Peyer's patch (tissue), 4 donors: Measurements from ENCODE around the gene ECHDC3. TPM values are rescaled to one million over a fixed set of nuclear protein-coding genes. Genes with fewer than 3 reads are reported as not detected.
"Not testable (repeated sequence)": the region's sequence is repeated elsewhere in the genome, so short reads cannot be mapped to it uniquely, and the experiment has no call there.

Experiments used
- DNase-seq, 3 donors: peaks; one replicate each; pipeline ENCODE4 v3.0.0-alpha.2; 2017 to 2019
- H3K27ac ChIP-seq, 4 donors: fragments of 200-600 bp; sonication (generic); one replicate each; pipeline ENCODE4 v1.5.1; 2016 to 2019
- H3K27me3 ChIP-seq, 2 donors: fragments of 200-600 bp; sonication (generic); one replicate each; pipeline ENCODE4 v1.5.1; 2019
- H3K36me3 ChIP-seq, 3 donors: fragments of 200-600 bp; sonication (generic); one replicate each; pipeline ENCODE4 v1.5.1; 2016 to 2019
- H3K4me1 ChIP-seq, 4 donors: fragments of 200-600 bp; sonication (generic); one replicate each; pipeline ENCODE4 v1.5.1; 2016 to 2019
- H3K4me3 ChIP-seq, 4 donors: fragments of 200-600 bp; sonication (generic); 1 replicate in 3 of 4; 2 replicates in 1 of 4; pipeline ENCODE4 v1.5.1; 2016 to 2019; ENCODE audit warnings: mild to moderate bottlenecking in 1 of 4
- H3K9me3 ChIP-seq, 4 donors: fragments of 200-600 bp; sonication (generic); one replicate each; pipeline ENCODE4 v1.5.1; 2016 to 2019; ENCODE audit warnings: mild to moderate bottlenecking in 1 of 4
- POLR2A ChIP-seq, 2 donors: fragments of 450-650 bp; IDR thresholded peaks; one replicate each; pipeline ENCODE4 v1.5.1; 2017; ENCODE audit warnings: antibody characterized with exemption in 2 of 2, mild to moderate bottlenecking in 2 of 2, moderate library complexity in 2 of 2
- total RNA-seq, 4 donors: library from RNA; depleted of rRNA; stranded (reverse); fragments of >200 nt; gene quantifications; one replicate each; pipeline ENCODE4 v1.1.0, GENCODE V29; 2016
- TF ChIP-seq, protein P1 (sequence below), 6 experiments: fragments of 450-650 bp in 4 of 6; fragments of 200-600 bp in 2 of 6; sonication (generic) in 1 of 6; IDR thresholded peaks; one replicate each; pipeline ENCODE4 v1.5.1; 2017 to 2019; ENCODE audit warnings: antibody characterized with exemption in 6 of 6, mild to moderate bottlenecking in 3 of 6, moderate library complexity in 1 of 6

The ECHDC3 gene
- total RNA-seq, 4 donors from 2014 or later: 2.0 to 16.5 (median 6.1) TPM

DNA sequence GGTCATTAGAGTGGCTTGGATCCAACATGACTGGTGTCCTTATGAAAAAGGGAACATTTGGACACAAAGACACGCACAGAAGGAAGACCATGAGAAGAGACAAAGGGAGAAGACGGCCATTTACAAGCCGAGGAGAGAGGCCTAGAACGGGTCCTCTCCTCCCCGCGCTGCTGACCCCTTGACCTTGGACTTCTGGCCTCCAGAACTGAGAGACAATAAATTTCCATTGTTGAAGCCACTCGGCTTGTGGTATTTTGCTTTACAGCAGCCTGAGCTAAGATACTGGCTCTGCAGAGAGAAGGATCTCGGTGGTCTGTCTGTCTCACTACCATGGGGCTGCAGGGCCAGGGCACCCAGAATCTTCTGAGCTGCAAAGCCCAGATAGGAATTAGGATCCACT lies 38.1 kb upstream of the ECHDC3 start:
- DNase-seq: no peak
- H3K27me3 ChIP-seq: no peaks in the 10 kb centered on the region
- no peak for TF ChIP-seq POLR2A (IDR thresholded peaks at IDR 0.05)
- TF ChIP-seq, protein P1, sequence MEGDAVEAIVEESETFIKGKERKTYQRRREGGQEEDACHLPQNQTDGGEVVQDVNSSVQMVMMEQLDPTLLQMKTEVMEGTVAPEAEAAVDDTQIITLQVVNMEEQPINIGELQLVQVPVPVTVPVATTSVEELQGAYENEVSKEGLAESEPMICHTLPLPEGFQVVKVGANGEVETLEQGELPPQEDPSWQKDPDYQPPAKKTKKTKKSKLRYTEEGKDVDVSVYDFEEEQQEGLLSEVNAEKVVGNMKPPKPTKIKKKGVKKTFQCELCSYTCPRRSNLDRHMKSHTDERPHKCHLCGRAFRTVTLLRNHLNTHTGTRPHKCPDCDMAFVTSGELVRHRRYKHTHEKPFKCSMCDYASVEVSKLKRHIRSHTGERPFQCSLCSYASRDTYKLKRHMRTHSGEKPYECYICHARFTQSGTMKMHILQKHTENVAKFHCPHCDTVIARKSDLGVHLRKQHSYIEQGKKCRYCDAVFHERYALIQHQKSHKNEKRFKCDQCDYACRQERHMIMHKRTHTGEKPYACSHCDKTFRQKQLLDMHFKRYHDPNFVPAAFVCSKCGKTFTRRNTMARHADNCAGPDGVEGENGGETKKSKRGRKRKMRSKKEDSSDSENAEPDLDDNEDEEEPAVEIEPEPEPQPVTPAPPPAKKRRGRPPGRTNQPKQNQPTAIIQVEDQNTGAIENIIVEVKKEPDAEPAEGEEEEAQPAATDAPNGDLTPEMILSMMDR (IDR thresholded peaks at IDR 0.05): no peak
- no peak overlapping the region for H3K27ac ChIP-seq
- H3K4me3 ChIP-seq: no peak overlapping the region
- H3K9me3 ChIP-seq: no peaks in the 10 kb centered on the region
- no peaks in the 10 kb centered on the region for H3K36me3 ChIP-seq
- H3K4me1 ChIP-seq: no peaks in the 10 kb centered on the region

DNA sequence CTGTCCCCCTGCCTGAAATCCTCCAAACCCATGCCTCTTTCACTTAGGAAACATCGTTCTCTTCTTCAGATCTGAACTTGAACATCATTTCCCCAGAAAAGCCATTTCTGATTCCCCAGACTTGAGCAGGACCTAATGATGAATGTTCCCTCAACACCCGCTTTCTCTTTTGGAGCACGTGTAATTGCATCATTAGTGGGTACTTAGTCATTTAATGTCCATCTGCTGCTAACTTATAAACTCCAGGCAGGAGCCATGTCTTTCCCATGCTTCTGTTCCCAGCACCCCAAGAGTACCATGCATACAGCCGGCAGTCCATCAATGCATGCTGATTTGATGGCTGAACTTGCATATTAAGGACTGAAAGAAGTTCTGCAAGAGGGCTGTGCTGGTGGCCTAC lies 36.5 kb upstream of the ECHDC3 start:
- H3K36me3 ChIP-seq: no peaks in the 10 kb centered on the region
- TF ChIP-seq POLR2A (IDR thresholded peaks at IDR 0.05): no peak
- TF ChIP-seq, protein P1 (IDR thresholded peaks at IDR 0.05): no peak
- H3K4me1 ChIP-seq: no peaks in the 10 kb centered on the region
- H3K4me3 ChIP-seq: no peak overlapping the region
- H3K27me3 ChIP-seq: no peaks in the 10 kb centered on the region
- H3K9me3 ChIP-seq: no peaks in the 10 kb centered on the region
- no peak overlapping the region for H3K27ac ChIP-seq
- DNase-seq: no peak

DNA sequence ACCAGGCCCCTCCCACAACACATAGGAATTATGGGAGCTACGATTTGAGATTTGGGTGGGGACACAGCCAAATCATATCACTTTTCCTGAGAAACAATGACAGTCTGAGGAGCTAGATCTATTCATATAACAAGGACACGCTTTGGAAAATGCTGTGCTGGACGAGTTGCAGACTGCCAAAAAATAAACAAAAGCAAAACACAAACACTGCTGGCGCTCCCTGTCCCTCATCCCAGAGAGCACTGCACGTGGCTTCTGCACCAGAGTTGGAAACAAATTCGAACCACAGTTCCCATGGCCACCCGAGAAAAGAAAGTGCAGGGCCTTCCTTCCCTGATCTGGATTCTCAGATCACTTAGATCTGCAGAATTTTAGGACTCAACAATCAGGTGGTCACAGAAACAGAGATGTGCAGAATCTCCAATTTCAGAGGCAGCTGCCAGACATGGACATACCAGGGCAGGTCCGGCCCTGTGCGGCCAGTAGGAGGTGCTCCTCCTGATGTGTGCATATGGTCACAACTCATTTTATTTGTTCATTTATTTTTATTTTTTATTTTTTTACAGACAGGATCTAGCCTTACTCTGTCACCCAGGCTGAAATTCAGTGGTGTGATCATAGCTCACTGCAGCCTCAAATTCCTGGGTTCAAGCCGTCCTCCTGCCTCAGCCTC lies 35.2 kb upstream of the ECHDC3 start:
- TF ChIP-seq POLR2A (IDR thresholded peaks at IDR 0.05): no peak
- TF ChIP-seq, protein P1 (IDR thresholded peaks at IDR 0.05): no peak
- no peaks in the 10 kb centered on the region for H3K4me1 ChIP-seq
- H3K4me3 ChIP-seq: no peak overlapping the region
- no peaks in the 10 kb centered on the region for H3K27me3 ChIP-seq
- no peak overlapping the region for H3K27ac ChIP-seq
- no peak for DNase-seq
- no peaks in the 10 kb centered on the region for H3K9me3 ChIP-seq
- no peaks in the 10 kb centered on the region for H3K36me3 ChIP-seq

DNA sequence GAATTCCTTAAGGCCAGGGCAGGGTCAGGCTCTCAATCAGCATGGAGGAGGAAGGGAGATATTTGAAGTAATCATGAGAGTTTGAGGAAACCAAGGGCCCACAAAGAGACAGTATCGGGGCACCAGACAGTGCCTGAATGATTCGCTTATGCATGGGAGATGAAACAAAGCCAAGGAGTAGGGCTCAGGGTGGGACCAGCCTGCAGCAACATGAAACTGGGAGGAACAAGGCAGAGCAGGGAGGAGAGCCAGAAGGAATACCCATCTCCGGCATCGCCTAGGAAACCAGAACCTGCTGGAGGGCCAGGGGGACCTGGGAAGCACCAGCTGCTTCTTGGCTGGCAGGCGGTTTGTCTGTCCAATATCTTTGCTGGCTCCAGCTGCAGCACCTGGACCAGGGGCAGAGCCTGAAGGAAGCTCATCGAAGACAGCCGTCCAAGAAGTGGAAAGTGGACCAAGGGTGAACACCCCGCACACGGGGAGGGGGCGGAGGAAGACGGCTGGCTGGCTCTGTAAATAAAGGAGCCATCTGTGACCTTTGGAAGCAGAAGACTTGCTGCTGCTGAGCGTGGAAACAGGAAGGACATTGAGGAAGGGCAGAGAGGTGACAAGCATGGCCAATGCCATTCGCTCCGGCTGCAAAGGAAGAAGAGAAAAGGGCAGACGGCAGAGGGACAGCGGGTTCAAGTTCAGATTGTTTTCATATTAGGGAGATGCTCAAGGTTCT lies 34.4 kb upstream of the ECHDC3 start:
- H3K9me3 ChIP-seq: no peaks in the 10 kb centered on the region
- no peaks in the 10 kb centered on the region for H3K27me3 ChIP-seq
- H3K36me3 ChIP-seq: no peaks in the 10 kb centered on the region
- H3K27ac ChIP-seq: no peak overlapping the region
- no peak for TF ChIP-seq POLR2A (IDR thresholded peaks at IDR 0.05)
- TF ChIP-seq, protein P1 (IDR thresholded peaks at IDR 0.05): no peak
- no peaks in the 10 kb centered on the region for H3K4me1 ChIP-seq
- no peak overlapping the region for H3K4me3 ChIP-seq
- DNase-seq: no peak

DNA sequence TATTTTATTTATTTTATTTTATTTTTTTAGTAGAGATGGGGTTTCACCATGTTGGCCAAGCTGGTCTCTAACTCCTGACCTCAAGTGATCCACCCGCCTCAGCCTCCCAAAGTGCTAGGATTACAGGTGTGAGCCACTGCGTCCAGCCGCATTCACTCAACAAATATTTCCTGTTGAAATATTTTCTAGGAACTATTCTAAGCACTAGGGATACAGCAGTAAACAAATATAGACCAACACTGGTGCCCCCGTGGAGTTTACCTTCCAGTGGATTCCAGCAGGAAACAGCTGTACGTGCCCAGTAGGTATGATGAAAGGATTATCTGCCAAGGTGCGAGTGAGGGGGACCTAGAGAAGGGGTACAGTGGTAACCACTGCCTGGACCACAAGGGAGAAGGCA lies 33.4 kb upstream of the ECHDC3 start:
- DNase-seq, H3K36me3 ChIP-seq, H3K9me3 ChIP-seq, H3K27ac ChIP-seq, H3K27me3 ChIP-seq, H3K4me3 ChIP-seq, H3K4me1 ChIP-seq: not testable (repeated sequence)

DNA sequence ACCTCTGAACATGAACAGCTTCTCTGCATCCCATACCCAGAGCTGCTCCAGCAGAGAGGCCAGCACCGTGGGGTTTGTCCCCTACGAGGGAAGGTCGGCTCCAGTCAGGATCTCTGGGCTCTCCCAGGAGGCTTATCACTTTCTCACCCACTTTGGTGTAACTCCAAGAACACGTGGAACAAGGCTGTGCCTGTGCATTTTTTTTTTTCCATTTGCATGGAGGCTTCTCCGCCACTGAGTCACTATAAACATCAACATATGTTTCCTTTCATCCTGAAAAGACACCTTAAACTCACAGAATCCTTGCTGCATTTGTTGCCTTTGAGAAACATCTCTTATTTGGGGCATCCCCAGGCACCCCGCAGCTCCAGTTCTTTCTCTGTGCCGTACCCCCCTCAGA lies 29.4 kb upstream of the ECHDC3 start:
- Histone ChIP-seq H3K36me3 (no peaks in the 10 kb centered on the region), H3K27ac (no peak overlapping the region), H3K27me3 (no peaks in the 10 kb centered on the region), H3K4me3 (no peak overlapping the region), H3K9me3 (no peaks in the 10 kb centered on the region), H3K4me1 (peaks cover 0 to 5% (median 0%) of the 10 kb centered on the region in 4 donors)
- no peak for DNase-seq
- TF ChIP-seq, protein P1 (IDR thresholded peaks at IDR 0.05): no peak
- TF ChIP-seq POLR2A (IDR thresholded peaks at IDR 0.05): no peak
